Adrenal gland (tissue), 5 donors: ENCODE measurements around the gene CACNA1B.

Experiments used
- CTCF ChIP-seq, 6 experiments: fragments of 450-650 bp in 4 of 6; fragments of 200-600 bp in 2 of 6; sonication (generic) in 1 of 6; IDR thresholded peaks; 1 replicate in 5 of 6; 2 replicates in 1 of 6; pipeline versions ENCODE4 v1.5.1 to v1.8.0; 2016 to 2021; ENCODE audit warnings: antibody characterized with exemption in 6 of 6, mild to moderate bottlenecking in 2 of 6, moderate library complexity in 1 of 6
- POLR2A ChIP-seq, 2 donors: fragments of 450-650 bp; IDR thresholded peaks; one replicate each; pipeline ENCODE4 v1.6.1; 2017; ENCODE audit warnings: antibody characterized with exemption in 2 of 2, mild to moderate bottlenecking in 2 of 2, moderate library complexity in 1 of 2
- donor health status: DM: no; HTN: no; CAD: no.

- TF ChIP-seq CTCF (IDR thresholded peaks at IDR 0.05) (no peak), POLR2A (IDR thresholded peaks at IDR 0.05) (no peak)
Observed at GRCh38 chr9:138010861-138011260, 133.3 kb downstream of the CACNA1B start.
